Left ventricle myocardium inferior (tissue), 1 donor: ENCODE data around the gene RNF114. TPM values are rescaled to one million over a fixed set of nuclear protein-coding genes. Genes with fewer than 3 reads are reported as not detected.

ENCODE experiments used
- DNase-seq: peaks from one replicate; pipeline ENCODE4 v3.0.0-alpha.2; 2020
- H3K27ac ChIP-seq: fragments of 200-600 bp; replicated peaks from 2 replicates; pipeline ENCODE4 v1.8.0; 2021
- H3K27me3 ChIP-seq: fragments of 200-600 bp; 2 replicates; pipeline ENCODE4 v1.8.0; 2021; ENCODE audit warnings: low read depth
- H3K36me3 ChIP-seq: fragments of 200-600 bp; 2 replicates; pipeline ENCODE4 v1.8.0; 2021
- H3K4me1 ChIP-seq: fragments of 200-600 bp; 2 replicates; pipeline ENCODE4 v1.8.0; 2021
- H3K4me3 ChIP-seq: fragments of 200-600 bp; 2 replicates; pipeline ENCODE4 v1.8.0; 2021; ENCODE audit warnings: mild to moderate bottlenecking, moderate library complexity
- H3K9me3 ChIP-seq: fragments of 200-600 bp; replicated peaks from 2 replicates; pipeline ENCODE4 v1.8.0; 2021
- intact Hi-C: fragments of 100-400 bp; cut with micrococcal nuclease; formaldehyde crosslinking; loops from one replicate; pipeline ENCODE4 v1.11.0; 2022
- total RNA-seq: library from RNA; stranded (reverse); fragmentation: NEBNext Ultra II Directional; extraction: Animal tissue kit (Norgen Biotek cat#: 25700); gene quantifications from one replicate; pipeline ENCODE4 v1.2.1, GENCODE V29; 2021
- TF ChIP-seq, protein P1 (sequence below): fragments of 200-600 bp; IDR thresholded peaks from 2 replicates; pipeline ENCODE4 v1.8.0; 2021; ENCODE audit warnings: antibody characterized with exemption, mild to moderate bottlenecking, borderline replicate concordance
- donor health status: DM: no; HTN: yes; CAD: no; lungs with severe emphysema.

RNF114 gene
- total RNA-seq, 1 donor from 2014 or later, result 50.8 TPM

DNA sequence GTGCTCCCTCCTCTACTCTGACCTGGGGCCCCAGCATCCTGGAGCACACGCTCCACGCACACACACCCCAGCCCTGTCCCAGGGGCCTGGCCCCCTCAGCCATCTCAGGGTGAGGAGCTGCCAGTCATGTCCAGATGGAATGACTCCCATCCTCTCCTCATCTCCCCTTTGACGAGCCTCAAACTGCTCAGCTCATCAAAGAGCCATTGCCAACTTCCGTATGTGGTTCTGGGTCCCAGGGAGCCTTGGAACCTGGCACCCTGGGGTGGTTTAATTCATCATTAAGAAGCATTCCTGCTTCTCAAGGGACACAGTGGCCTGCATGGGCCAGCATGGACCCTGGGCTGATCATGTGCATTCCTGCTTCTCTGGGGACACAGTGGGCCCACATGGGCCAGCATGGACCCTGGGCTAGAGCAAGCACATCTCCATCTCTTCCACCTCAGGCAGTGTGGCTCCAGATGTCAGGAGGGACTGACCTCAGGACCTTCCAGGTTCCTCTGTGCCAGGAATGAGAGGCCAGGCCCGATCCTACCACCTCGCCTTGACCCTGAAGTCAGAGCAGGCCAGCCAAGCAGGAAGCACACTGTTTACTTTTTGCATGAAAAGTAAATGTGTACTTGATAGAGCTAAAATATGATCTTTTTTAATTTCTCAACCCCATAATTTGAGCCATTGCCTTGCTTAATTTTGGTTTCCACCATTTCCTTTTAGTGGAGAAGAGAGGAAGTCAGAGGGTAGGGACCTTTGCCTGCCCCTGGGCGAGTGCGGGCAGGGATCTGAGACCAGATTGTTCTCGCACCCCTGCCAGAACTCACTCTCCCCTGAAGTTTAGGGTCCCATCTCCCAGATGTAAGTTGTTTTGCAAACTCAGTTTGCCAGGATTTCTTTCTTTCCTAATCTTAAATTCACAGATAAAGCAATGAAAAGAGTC lies 46.9 kb upstream of the RNF114 start:
- no peak for DNase-seq
- TF ChIP-seq, protein P1, sequence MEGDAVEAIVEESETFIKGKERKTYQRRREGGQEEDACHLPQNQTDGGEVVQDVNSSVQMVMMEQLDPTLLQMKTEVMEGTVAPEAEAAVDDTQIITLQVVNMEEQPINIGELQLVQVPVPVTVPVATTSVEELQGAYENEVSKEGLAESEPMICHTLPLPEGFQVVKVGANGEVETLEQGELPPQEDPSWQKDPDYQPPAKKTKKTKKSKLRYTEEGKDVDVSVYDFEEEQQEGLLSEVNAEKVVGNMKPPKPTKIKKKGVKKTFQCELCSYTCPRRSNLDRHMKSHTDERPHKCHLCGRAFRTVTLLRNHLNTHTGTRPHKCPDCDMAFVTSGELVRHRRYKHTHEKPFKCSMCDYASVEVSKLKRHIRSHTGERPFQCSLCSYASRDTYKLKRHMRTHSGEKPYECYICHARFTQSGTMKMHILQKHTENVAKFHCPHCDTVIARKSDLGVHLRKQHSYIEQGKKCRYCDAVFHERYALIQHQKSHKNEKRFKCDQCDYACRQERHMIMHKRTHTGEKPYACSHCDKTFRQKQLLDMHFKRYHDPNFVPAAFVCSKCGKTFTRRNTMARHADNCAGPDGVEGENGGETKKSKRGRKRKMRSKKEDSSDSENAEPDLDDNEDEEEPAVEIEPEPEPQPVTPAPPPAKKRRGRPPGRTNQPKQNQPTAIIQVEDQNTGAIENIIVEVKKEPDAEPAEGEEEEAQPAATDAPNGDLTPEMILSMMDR, result no peak
- intact Hi-C loops, result no loop called here
- no peaks in the 10 kb centered on the region for H3K9me3 ChIP-seq
- peaks cover 78% of the 10 kb centered on the region for H3K4me1 ChIP-seq
- H3K27me3 ChIP-seq, result no peaks in the 10 kb centered on the region
- peak overlapping the region; percentile 73 for H3K27ac ChIP-seq
- no peak overlapping the region for H3K4me3 ChIP-seq
- peaks cover 20% of the 10 kb centered on the region for H3K36me3 ChIP-seq

DNA sequence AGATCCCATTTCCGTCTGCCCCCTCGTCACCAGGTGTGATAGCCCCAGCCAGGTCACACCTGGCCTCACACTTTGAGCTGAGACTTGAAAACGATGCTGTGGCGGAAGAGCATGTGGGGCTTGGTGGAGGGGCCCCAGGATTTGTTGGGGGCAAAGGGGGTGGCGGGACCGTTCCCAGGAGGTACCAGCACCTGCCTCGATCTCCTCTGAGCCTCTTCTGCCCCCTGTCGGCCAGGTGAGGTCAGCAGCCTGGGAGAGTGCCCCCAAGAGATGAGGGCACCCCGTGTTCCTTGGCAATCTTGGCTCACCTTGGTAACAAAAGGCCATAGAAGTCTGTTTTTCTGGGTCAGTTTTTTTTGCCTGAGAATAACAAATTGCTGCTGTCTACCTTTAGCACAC lies 46.3 kb upstream of the RNF114 start:
- Histone ChIP-seq H3K4me3 (no peak overlapping the region), H3K36me3 (peaks cover 14% of the 10 kb centered on the region), H3K27ac (peak overlapping the region; percentile 73), H3K9me3 (no peaks in the 10 kb centered on the region), H3K27me3 (no peaks in the 10 kb centered on the region), H3K4me1 (peaks cover 80% of the 10 kb centered on the region)
- TF ChIP-seq, protein P1, result peak; percentile 18
- DNase-seq, result no peak
- intact Hi-C loops, result no loop called here

DNA sequence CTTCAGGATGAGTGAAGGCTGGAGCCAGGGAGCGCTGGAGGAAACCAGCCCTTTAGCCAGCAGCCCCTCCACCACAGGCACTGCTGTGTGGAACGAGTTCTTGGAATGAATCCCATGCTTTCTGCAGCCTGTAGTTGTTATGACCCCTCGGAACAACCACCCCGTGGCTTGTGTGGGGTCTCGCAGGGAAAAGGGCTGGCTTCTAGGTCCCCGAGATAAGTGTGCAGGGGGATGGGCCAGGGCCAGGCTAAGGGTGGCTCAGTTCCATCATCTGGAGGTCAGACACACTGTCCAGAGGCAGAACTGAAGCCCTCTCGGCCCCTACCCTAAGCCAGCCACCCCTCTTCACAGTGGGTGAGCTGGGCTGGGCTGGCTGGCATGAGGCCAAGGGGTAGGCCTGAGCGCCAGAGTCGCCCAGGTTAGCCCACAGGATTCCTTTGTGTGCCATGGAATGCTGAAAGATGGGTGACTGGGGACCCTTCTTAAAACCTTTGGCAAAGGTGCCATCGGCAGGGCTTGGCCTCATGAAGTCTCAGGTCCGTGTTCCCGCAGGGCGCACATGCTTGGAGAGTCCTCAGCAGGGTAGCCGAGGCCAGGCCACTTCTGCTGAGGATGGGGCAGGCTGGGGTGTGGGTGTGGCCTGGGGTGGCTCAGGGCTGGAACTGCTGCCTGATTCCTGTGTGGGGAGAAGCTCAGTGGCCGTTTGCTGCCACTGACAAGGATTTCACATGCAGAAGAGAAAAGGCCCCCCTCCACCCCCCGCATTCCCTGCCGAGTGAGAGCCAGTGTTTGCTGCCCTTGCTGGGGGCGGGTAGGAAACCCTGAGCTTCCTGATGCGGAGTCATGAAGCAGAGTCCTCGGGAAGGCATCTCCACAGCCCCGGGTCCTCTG lies 45.5 kb upstream of the RNF114 start:
- intact Hi-C loops, result no loop called here
- no peaks in the 10 kb centered on the region for H3K27me3 ChIP-seq
- no peak overlapping the region for H3K4me3 ChIP-seq
- TF ChIP-seq, protein P1, result no peak
- no peaks in the 10 kb centered on the region for H3K9me3 ChIP-seq
- H3K27ac ChIP-seq, result peak overlapping the region; percentile 36
- H3K4me1 ChIP-seq, result peaks cover 80% of the 10 kb centered on the region
- peaks cover 6% of the 10 kb centered on the region for H3K36me3 ChIP-seq
- peak; percentile 28 for DNase-seq

DNA sequence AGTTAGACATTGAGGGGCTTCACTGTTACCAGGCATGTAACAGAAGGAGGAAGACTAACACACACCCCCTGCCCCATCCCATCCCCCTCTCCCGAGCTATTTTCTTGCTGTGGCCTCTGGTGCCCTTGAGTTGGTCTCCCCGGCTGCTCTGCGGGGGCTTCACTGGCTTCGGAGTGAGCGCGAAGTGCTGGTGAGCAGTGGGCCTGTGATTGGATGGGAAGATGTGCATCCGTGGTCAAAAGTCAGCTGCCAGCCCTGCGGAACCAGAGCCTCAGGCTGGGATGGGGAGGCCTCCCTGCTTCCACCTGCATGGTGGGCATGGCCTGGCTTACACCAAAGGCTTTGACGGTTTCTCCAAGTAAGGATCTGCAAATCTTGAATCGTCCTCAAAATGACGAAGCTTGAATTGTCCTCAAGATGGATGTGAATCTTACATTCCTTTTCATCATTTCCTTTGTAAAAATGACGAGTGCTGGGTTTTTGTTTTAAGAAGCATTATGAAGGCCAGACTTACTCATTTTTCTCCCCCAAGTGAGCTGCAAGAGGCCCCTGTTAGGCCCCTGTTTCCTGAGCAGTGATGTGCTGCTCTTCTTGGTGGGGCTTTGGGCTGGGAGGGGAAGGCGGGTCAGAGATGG lies 44.6 kb upstream of the RNF114 start:
- no peak overlapping the region for H3K4me3 ChIP-seq
- intact Hi-C loops, result no loop called here
- DNase-seq, result no peak
- H3K27me3 ChIP-seq, result no peaks in the 10 kb centered on the region
- no peak overlapping the region for H3K27ac ChIP-seq
- H3K4me1 ChIP-seq, result peaks cover 79% of the 10 kb centered on the region
- H3K9me3 ChIP-seq, result no peaks in the 10 kb centered on the region
- peaks cover 2% of the 10 kb centered on the region for H3K36me3 ChIP-seq
- TF ChIP-seq, protein P1, result no peak

DNA sequence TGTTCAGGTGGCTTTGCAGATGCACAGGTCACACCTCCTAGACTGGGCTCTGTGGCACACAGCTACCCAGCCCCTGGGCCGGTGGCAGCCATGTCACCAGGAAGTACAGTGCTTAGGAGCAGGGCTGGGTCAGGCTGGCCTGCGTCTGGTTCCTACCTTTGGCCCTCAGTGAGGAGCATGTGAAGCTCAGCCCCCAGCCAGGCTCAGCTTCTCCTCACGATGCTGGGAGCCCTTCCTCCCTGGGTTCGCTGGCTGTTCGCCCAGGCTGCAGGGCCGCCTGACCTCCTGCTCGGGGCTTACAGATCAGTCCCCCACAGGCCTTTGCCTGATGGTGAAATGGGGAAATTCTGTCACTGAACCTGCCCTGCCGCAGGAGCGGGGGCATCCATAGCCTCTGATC lies 43.9 kb upstream of the RNF114 start:
- Histone ChIP-seq H3K4me3 (no peak overlapping the region), H3K9me3 (no peaks in the 10 kb centered on the region), H3K36me3 (no peaks in the 10 kb centered on the region), H3K27ac (peak overlapping the region; percentile 78), H3K4me1 (peaks cover 72% of the 10 kb centered on the region), H3K27me3 (no peaks in the 10 kb centered on the region)
- TF ChIP-seq, protein P1, result no peak
- DNase-seq, result no peak
- intact Hi-C loops, result no loop called here
